Aorta (tissue), 5 donors: Measurements from ENCODE around the gene ELMO1. TPM values are rescaled to one million over a fixed set of nuclear protein-coding genes. Genes with fewer than 3 reads are reported as not detected.

Experiments
- ATAC-seq: fragments of 200-7000 bp; cut with Tn5 transposase; one replicate; pipeline ENCODE4 v1.9.1; 2022; ENCODE audit warnings: moderate library complexity; ENCODE audit not compliant: low FRiP score
- DNase-seq, 2 donors: peaks; one replicate each; pipeline ENCODE4 v3.0.0-alpha.2; 2020
- H3K27ac ChIP-seq, 2 donors: one replicate each; pipeline ENCODE4 v1.5.1; 2013; ENCODE audit warnings: low read length in 2 of 2, mild to moderate bottlenecking in 2 of 2, moderate library complexity in 2 of 2, control low read depth in 1 of 2, inconsistent platforms in 1 of 2, low read depth in 1 of 2
- H3K27me3 ChIP-seq, 2 donors: one replicate each; pipeline ENCODE4 v1.6.1; 2013; ENCODE audit warnings: control low read depth in 1 of 2, low read length in 1 of 2, mild to moderate bottlenecking in 1 of 2, moderate library complexity in 1 of 2; ENCODE audit not compliant: insufficient read depth in 2 of 2, control insufficient read depth in 1 of 2
- H3K36me3 ChIP-seq, 2 donors: one replicate each; pipeline ENCODE4 v1.6.1; 2013; ENCODE audit warnings: control low read depth in 1 of 2, low read length in 1 of 2, mild to moderate bottlenecking in 1 of 2; ENCODE audit not compliant: insufficient read depth in 2 of 2, control insufficient read depth in 1 of 2
- H3K4me1 ChIP-seq, 2 donors: one replicate each; pipeline ENCODE4 v1.6.1; 2013; ENCODE audit warnings: low read length in 2 of 2, control low read depth in 1 of 2, mild to moderate bottlenecking in 1 of 2, moderate library complexity in 1 of 2; ENCODE audit not compliant: insufficient read depth in 2 of 2, control insufficient read depth in 1 of 2
- H3K4me3 ChIP-seq, 2 donors: one replicate each; pipeline ENCODE4 v1.5.1; 2013; ENCODE audit warnings: low read length in 2 of 2, control low read depth in 1 of 2, mild to moderate bottlenecking in 1 of 2
- H3K9me3 ChIP-seq: one replicate; pipeline ENCODE4 v1.6.1; 2013; ENCODE audit warnings: mild to moderate bottlenecking, low read length; ENCODE audit not compliant: control insufficient read depth
- WGBS, 2 donors: extraction: QIAGEN DNeasy Blood & Tissue Kit; methylation state at CpG; one replicate each; pipeline ENCODE4 v1.1.7; 2013; 5-methylcytosine and 5-hydroxymethylcytosine counted together
- intact Hi-C, 2 donors: fragments of 100-400 bp; cut with DNase I; formaldehyde crosslinking; loops; one replicate each; pipeline versions ENCODE4 v1.14.2 to v1.15.0; 2022
- polyA plus RNA-seq, 2 donors: library from polyadenylated mRNA; stranded (reverse); fragments of 200-250 nt; gene quantifications; one replicate each; pipeline ENCODE4 v1.2.3, GENCODE V29; 2013
- total RNA-seq, 2 donors: library from RNA; stranded (reverse); fragmentation: NEBNext Ultra II Directional; extraction: Animal tissue kit (Norgen Biotek cat#: 25700); gene quantifications; one replicate each; pipeline ENCODE4 v1.2.1, GENCODE V29; 2021
- donor health status: healthy with polysubstance abuse.
- donor health status: Bipolar disorder and iron deficiency.
- donor health status: DM: no; HTN: no; CAD: no.
- donor health status: DM: no; HTN: no; CAD: no.
- donor health status: DM: yes; HTN: yes; CAD: no.

The ELMO1 gene
- total and polyA plus RNA-seq, 4 donors, result 1.8 to 86.9 (median 24.8) TPM

DNA sequence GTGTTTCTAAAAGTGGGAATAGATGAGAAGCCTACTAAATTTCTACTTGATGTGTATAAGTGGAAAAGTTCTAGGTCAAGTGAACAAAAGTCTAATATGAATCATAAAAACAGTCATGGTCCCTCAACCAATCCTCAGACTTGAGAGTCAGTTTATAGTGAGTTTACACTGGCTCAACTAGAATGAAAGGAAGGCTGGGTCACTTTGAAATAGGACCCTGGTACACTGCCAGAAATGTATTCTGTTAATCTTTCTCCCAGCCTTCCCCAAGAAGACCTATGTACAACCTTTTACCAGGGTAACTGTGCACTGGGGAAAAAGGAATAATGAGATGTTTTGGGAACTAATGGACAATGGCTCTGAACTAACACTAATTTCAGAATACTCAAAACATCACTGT, 17.3 kb downstream of the ELMO1 start:
- intact Hi-C loops, result no loop called here
- H3K4me1 ChIP-seq, result no peaks in the 10 kb centered on the region
- H3K4me3 ChIP-seq, result no peak overlapping the region
- H3K27ac ChIP-seq, result no peak overlapping the region
- H3K36me3 ChIP-seq, result no peaks in the 10 kb centered on the region
- no peak for DNase-seq
- H3K27me3 ChIP-seq, result no peaks in the 10 kb centered on the region
- H3K9me3 ChIP-seq, result no peaks in the 10 kb centered on the region
- no peak for ATAC-seq

- H3K4me3 ChIP-seq, result no peak overlapping the region
- no peaks in the 10 kb centered on the region for H3K4me1 ChIP-seq
- H3K36me3 ChIP-seq, result no peaks in the 10 kb centered on the region
- H3K27me3 ChIP-seq, result no peaks in the 10 kb centered on the region
- no peak for ATAC-seq
- intact Hi-C loops, result no loop called here
- no peak for DNase-seq
- 95 to 96% methylated on average over 6 of the region's 6 CpGs for WGBS, 2 donors
- no peaks in the 10 kb centered on the region for H3K9me3 ChIP-seq
- no peak overlapping the region for H3K27ac ChIP-seq
Measured at GRCh38 chr7:37430640-37431039, 18.0 kb downstream of the ELMO1 start.

- H3K36me3 ChIP-seq, result no peaks in the 10 kb centered on the region
- no peak overlapping the region for H3K4me3 ChIP-seq
- H3K9me3 ChIP-seq, result no peaks in the 10 kb centered on the region
- intact Hi-C loops, result no loop called here
- H3K27ac ChIP-seq, result no peak overlapping the region
- WGBS, 2 donors, result 97 to 98% methylated on average over 8 of the region's 8 CpGs
- no peak for DNase-seq
- ATAC-seq, result no peak
- no peaks in the 10 kb centered on the region for H3K4me1 ChIP-seq
- H3K27me3 ChIP-seq, result no peaks in the 10 kb centered on the region
Measured at GRCh38 chr7:37430171-37430570, 18.5 kb downstream of the ELMO1 start.

- no peak for ATAC-seq
- Histone ChIP-seq H3K9me3 (no peaks in the 10 kb centered on the region), H3K4me3 (no peak overlapping the region), H3K4me1 (no peaks in the 10 kb centered on the region), H3K27me3 (no peaks in the 10 kb centered on the region), H3K36me3 (no peaks in the 10 kb centered on the region), H3K27ac (no peak overlapping the region)
- intact Hi-C loops, result no loop called here
- DNase-seq, result no peak
Measured at GRCh38 chr7:37429435-37429791, 19.3 kb downstream of the ELMO1 start.

- Histone ChIP-seq H3K27ac (no peak overlapping the region), H3K9me3 (no peaks in the 10 kb centered on the region), H3K4me3 (no peak overlapping the region), H3K27me3 (no peaks in the 10 kb centered on the region), H3K36me3 (no peaks in the 10 kb centered on the region), H3K4me1 (no peaks in the 10 kb centered on the region)
- ATAC-seq (no peak), DNase-seq (no peak)
- 89 to 90% methylated on average over 6 of the region's 6 CpGs for WGBS, 2 donors
- intact Hi-C loops, result no loop called here
Measured at GRCh38 chr7:37428681-37429434, 19.8 kb downstream of the ELMO1 start.

DNA sequence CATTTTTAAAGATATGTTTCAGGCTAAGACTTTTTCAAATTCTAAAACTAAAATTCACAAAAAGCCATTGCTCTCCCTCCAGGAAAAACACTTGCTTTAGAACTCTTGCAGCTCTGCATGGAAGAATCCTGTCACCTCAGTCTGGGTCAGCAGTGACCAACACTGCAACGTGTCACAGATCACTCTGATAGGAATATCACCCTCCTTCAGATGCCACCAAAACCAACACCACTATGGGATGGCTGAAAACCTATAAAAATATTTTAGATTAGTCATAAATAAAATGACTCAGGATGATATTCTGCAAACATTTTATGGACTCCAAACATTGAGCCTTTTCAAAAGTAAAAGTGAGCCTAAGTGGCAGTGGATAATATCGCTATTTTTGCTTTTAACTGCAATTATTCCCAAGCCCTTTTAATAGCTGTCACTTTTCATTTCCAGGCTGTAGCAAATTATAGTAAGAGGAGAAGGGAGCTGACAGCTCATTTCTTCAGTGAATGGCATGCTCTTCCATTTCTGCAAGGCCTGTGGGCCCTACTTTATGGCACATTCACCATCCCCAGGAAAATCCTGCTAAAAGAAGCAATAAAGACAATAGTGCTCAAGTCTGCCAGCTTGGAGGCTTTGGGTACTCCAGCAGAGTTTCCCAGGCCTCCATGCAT, 21.3 kb downstream of the ELMO1 start:
- Histone ChIP-seq H3K9me3 (no peaks in the 10 kb centered on the region), H3K27me3 (no peaks in the 10 kb centered on the region), H3K27ac (no peak overlapping the region), H3K4me1 (no peaks in the 10 kb centered on the region), H3K4me3 (no peak overlapping the region), H3K36me3 (no peaks in the 10 kb centered on the region)
- DNase-seq (no peak), ATAC-seq (no peak)
- 70 to 72% methylated on average over 2 of the region's 2 CpGs for WGBS, 2 donors
- intact Hi-C loops, result no loop called here

DNA sequence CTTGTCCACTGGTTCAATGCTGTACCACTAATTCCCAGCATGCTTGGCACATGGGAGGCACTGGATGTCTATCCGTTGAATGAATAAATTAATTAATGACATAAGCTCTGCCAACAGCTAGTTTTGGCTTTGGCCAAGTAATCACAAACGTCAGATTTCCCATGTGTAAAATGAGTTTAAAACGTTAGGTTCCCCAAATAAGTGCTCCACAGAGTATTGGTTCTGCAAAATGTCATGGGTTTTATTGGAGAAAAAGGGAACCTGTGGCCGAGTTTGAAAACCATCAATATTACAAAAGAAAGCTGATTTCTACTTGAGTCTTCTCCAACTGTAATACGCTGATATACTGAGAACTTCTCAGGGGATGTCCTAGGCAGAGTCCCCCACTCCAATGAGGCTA, 23.2 kb downstream of the ELMO1 start:
- 62 to 63% methylated on average over 5 of the region's 5 CpGs for WGBS, 2 donors
- Histone ChIP-seq H3K4me3 (no peak overlapping the region), H3K9me3 (no peaks in the 10 kb centered on the region), H3K27me3 (no peaks in the 10 kb centered on the region), H3K27ac (no peak overlapping the region), H3K36me3 (no peaks in the 10 kb centered on the region), H3K4me1 (no peaks in the 10 kb centered on the region)
- intact Hi-C loops, result no loop called here
- ATAC-seq (no peak), DNase-seq (no peak)

DNA sequence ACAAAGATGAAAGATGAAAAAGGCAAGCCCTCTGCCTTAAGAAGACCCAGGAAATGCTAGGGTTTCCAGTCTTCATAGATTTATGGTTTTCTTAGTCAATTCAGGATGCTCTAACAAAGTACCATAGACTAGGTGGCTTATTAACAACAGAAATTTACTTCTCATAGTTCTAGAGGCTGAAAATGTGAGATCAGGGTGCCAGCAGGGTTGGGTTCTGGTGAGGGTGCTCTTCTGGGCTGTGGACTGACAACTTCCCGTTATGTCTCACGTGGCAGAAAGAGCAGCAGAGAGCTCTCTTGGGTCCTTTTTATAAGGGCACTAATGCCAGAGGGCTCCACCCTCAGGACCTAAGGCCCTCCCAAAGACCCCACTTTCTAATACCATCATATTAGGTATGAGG, 23.7 kb downstream of the ELMO1 start:
- Histone ChIP-seq H3K27me3 (no peaks in the 10 kb centered on the region), H3K36me3 (no peaks in the 10 kb centered on the region), H3K9me3 (no peaks in the 10 kb centered on the region), H3K27ac (no peak overlapping the region), H3K4me3 (no peak overlapping the region), H3K4me1 (no peaks in the 10 kb centered on the region)
- no peak for DNase-seq
- intact Hi-C loops, result no loop called here
- 90 to 92% methylated on average over 2 of the region's 2 CpGs for WGBS, 2 donors
- no peak for ATAC-seq

DNA sequence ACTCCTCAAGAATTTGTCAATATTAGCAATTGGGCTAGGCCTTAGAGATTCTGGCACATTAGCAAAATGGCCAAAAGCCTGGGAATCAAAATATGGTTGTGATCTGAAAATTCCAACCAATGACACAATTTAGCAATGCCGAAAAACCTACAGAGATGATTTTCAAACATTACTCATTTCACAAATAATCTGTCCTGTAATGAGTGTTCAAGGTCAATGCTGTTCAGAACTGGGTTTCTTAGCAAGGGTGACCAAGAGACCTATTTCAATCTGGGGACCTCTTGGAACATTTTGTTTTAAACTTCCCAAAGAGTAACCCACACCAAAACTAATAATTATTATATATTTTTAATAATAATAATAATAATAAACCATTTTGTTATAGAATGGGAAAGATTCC, 24.1 kb downstream of the ELMO1 start:
- WGBS, 2 donors, result 97 to 100% methylated on average over 1 of the region's 1 CpG
- intact Hi-C loops, result no loop called here
- no peak for DNase-seq
- H3K9me3 ChIP-seq, result no peaks in the 10 kb centered on the region
- no peaks in the 10 kb centered on the region for H3K36me3 ChIP-seq
- no peaks in the 10 kb centered on the region for H3K27me3 ChIP-seq
- H3K4me1 ChIP-seq, result no peaks in the 10 kb centered on the region
- no peak overlapping the region for H3K27ac ChIP-seq
- no peak for ATAC-seq
- no peak overlapping the region for H3K4me3 ChIP-seq
